Chondrocyte (in vitro differentiated cells): Measurements from ENCODE around the gene UGDH. TPM values are rescaled to one million over a fixed set of nuclear protein-coding genes. Genes with fewer than 3 reads are reported as not detected.
A peak's percentile ranks its signal among the peaks of the same experiment; 100 is the strongest.
"Not testable (repeated sequence)": the region's sequence is repeated elsewhere in the genome, so short reads cannot be mapped to it uniquely, and the experiment has no call there.

Source experiments
- DNase-seq: peaks from one replicate; pipeline ENCODE4 v3.0.0; 2021; ENCODE audit warnings: mixed read lengths, low spot score
- H3K27ac Mint-ChIP-seq: one replicate; pipeline ENCODE4 v1.8.0; 2021; ENCODE audit warnings: mild to moderate bottlenecking, moderate library complexity, mixed read lengths; ENCODE audit not compliant: unreplicated experiment
- H3K27me3 Mint-ChIP-seq: 2 replicates; pipeline ENCODE4 v1.8.0; 2021; ENCODE audit warnings: low read depth, mixed read lengths
- H3K36me3 Mint-ChIP-seq: 2 replicates; pipeline ENCODE4 v1.8.0; 2021; ENCODE audit warnings: low read depth, mixed read lengths
- H3K4me1 Mint-ChIP-seq: 2 replicates; pipeline ENCODE4 v1.8.0; 2021; ENCODE audit warnings: low read depth, mild to moderate bottlenecking, mixed read lengths
- H3K4me3 Mint-ChIP-seq: one replicate; pipeline ENCODE4 v1.8.0; 2021; ENCODE audit warnings: mild to moderate bottlenecking, moderate library complexity, mixed read lengths; ENCODE audit not compliant: unreplicated experiment
- H3K9me3 Mint-ChIP-seq: 2 replicates; pipeline ENCODE4 v1.8.0; 2021; ENCODE audit warnings: low read depth, mixed read lengths
- total RNA-seq: library from RNA; stranded (reverse); gene quantifications from 3 replicates; pipeline ENCODE4 v1.2.1, GENCODE V29; 2021
- TF ChIP-seq, protein P1 (sequence below): fragments of 200-600 bp; sonication (generic); IDR thresholded peaks from 2 replicates; pipeline ENCODE4 v1.5.0; 2021; ENCODE audit warnings: antibody characterized with exemption, mild to moderate bottlenecking, moderate library complexity

Gene UGDH
- total RNA-seq, 1 donor from 2014 or later: 151 TPM

DNA sequence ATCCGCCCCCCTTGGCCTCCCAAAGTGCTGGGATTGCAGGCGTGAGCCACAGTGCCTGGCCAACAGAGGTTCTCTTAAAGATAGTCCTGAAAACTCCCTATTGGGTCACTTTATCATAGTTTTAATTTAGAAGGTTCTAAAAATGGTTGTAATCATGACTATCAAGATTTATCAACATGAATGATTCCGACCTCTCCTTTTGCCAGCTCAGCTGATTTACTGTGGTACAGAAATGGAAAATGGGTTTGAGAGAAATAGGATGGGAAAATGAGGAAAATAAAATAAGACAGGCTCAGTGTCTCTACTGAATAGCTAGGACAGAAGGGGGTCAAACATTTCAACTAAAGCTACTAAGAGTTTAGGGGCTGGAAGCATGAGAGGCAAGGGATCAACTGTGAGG lies 28.2 kb upstream of the UGDH start:
- TF ChIP-seq, protein P1, sequence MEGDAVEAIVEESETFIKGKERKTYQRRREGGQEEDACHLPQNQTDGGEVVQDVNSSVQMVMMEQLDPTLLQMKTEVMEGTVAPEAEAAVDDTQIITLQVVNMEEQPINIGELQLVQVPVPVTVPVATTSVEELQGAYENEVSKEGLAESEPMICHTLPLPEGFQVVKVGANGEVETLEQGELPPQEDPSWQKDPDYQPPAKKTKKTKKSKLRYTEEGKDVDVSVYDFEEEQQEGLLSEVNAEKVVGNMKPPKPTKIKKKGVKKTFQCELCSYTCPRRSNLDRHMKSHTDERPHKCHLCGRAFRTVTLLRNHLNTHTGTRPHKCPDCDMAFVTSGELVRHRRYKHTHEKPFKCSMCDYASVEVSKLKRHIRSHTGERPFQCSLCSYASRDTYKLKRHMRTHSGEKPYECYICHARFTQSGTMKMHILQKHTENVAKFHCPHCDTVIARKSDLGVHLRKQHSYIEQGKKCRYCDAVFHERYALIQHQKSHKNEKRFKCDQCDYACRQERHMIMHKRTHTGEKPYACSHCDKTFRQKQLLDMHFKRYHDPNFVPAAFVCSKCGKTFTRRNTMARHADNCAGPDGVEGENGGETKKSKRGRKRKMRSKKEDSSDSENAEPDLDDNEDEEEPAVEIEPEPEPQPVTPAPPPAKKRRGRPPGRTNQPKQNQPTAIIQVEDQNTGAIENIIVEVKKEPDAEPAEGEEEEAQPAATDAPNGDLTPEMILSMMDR: no peak
- no peaks in the 10 kb centered on the region for H3K27me3 Mint-ChIP-seq
- H3K9me3 Mint-ChIP-seq: no peaks in the 10 kb centered on the region
- H3K4me3 Mint-ChIP-seq: no peak overlapping the region
- peaks cover 9% of the 10 kb centered on the region for H3K36me3 Mint-ChIP-seq
- no peak for DNase-seq
- no peak overlapping the region for H3K27ac Mint-ChIP-seq
- peaks cover 22% of the 10 kb centered on the region for H3K4me1 Mint-ChIP-seq

DNA sequence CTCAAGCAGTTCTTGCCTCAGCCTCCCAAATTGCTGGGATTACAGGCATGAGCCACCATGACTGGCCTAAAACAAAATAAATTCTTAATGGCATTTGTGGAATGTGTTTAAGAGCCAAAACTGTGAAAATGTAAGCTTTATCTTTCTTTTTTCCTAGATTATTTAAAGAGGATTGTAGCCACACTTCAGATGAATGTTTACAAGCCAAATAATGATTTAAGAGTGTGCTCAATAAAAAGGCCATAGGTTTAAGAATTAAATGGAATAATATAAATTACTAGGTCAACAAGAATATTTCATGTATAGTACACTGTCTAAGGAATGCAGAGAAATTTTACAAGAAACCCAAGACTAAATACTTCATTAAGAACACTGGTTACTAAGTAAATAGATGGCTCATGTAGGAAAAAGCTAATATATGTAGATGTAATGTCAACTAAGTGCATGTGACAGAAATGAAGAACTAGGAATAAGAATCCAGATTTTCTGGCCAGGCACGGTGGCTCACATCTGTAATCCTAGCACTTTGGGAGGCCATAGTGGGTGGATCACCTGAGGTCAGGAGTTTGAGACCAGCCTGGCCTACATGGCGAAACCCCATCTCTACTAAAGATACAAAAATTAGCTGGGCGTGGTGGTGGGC lies 21.3 kb upstream of the UGDH start:
- no peak overlapping the region for H3K4me3 Mint-ChIP-seq
- peaks cover 6% of the 10 kb centered on the region for H3K36me3 Mint-ChIP-seq
- peaks cover 39% of the 10 kb centered on the region for H3K4me1 Mint-ChIP-seq
- TF ChIP-seq, protein P1: no peak
- H3K27me3 Mint-ChIP-seq: no peaks in the 10 kb centered on the region
- no peak for DNase-seq
- peaks cover 4% of the 10 kb centered on the region for H3K9me3 Mint-ChIP-seq
- H3K27ac Mint-ChIP-seq: peak overlapping the region; percentile 80

DNA sequence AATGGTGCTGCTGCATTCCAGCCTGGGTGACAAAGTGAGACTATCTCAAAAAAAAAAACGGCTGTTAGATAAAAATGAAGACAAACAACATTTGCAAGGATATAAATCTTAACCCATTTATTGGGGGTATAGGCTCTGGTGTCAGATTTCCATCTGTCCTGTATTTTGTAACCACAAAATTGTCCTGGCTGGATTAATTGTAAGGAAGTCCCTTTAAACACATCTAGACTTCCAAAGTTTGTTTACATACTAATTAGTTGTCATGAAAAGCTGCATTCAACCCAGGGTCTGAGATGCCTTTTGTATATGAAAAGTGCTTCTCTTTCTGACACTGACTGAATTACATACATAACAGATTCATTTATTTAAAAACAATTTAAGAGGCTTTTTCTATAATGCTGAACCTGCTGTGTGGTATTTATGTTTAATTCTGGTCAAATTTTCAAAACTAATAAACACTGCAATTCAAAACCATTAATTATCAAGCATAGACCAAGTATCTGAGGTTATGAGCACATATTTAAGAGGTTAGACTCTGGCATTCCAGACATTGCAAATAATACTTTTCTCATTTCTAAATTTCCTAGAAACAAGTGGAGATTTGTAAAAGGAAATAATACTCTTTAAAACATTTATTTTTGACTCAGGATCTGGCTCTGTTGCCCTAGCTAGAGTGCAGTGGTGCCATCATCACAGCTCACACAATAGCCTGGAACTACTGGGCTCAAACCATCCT lies 17.5 kb upstream of the UGDH start:
- Mint-ChIP-seq H3K4me1 (peaks cover 63% of the 10 kb centered on the region), H3K27me3 (no peaks in the 10 kb centered on the region), H3K36me3 (peaks cover 3% of the 10 kb centered on the region), H3K9me3 (peaks cover 5% of the 10 kb centered on the region), H3K27ac (peak overlapping the region; percentile 74), H3K4me3 (no peak overlapping the region)
- TF ChIP-seq, protein P1: no peak
- DNase-seq: no peak

DNA sequence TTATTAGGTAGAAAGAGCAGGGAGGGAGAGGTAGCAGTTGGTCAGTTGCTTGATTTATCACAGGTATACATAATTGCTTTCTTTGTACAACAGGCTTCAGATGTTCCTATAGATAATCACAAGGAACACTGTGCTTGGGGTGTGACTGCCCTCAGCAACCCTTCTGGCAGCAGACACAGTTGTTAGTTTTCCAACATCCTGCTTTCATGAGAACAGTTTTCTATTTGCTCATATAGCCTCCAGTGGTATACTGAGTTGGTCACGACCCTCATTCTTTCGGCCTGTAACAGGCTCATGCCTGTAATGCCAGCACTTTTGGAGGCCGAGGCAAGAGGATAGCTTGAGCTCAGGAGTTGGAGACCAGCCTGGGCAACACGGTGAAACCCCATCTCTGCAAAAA lies 16.8 kb upstream of the UGDH start:
- peak overlapping the region; percentile 74 for H3K27ac Mint-ChIP-seq
- not testable (repeated sequence) for H3K9me3 Mint-ChIP-seq, H3K4me3 Mint-ChIP-seq, H3K36me3 Mint-ChIP-seq, DNase-seq, H3K27me3 Mint-ChIP-seq
- peaks cover 69% of the 10 kb centered on the region for H3K4me1 Mint-ChIP-seq

DNA sequence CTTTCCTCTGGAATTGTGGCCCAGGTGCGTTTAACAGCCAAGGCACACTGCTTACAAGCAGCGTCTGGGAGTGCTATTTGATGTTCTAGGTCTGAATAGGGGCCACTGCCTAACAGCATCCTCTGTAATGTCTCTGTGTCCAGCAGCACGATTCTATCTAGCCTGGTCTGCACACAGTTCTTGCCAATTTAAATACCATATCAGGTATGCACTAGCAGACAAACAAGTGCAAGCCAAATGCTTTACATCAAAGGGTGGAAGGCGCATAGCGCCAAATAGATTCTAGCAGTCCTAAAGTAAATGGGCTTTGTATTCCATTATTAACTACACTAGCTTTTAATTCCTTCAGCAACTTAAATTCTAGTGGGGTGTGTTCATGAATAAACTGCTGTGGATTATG lies 15.8 kb upstream of the UGDH start:
- no peaks in the 10 kb centered on the region for H3K27me3 Mint-ChIP-seq

More for the DNA sequence above, 15.8 kb upstream of the UGDH start:
- peaks cover 3% of the 10 kb centered on the region for H3K36me3 Mint-ChIP-seq
- peaks cover 67% of the 10 kb centered on the region for H3K4me1 Mint-ChIP-seq
- no peak for DNase-seq
- H3K9me3 Mint-ChIP-seq: peaks cover 5% of the 10 kb centered on the region
- no peak overlapping the region for H3K4me3 Mint-ChIP-seq
- H3K27ac Mint-ChIP-seq: no peak overlapping the region
- TF ChIP-seq, protein P1: no peak
